Measurements from ENCODE around the gene PDZD2.

PDZD2 gene

DNA sequence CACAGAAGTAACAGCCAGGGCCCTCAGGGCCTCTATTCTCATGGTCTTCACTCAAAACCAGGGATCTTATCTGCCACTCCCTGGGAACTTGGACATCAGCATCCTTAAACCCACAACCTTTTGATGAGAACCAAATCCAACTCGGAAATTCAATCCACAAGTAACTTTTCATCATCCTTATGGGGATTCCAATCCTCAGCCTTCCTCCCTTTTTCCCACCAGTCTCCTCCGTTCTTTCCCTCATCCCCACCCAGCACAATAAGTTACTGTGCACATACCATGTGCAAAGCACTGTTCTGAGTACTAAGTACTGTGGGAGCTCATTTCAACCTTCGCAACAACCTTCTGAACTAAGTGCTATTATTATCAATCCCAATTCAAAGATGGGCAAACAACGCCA lies 518.1 kb downstream of the PDZD2 start:
- DNase-seq: no peak

DNA sequence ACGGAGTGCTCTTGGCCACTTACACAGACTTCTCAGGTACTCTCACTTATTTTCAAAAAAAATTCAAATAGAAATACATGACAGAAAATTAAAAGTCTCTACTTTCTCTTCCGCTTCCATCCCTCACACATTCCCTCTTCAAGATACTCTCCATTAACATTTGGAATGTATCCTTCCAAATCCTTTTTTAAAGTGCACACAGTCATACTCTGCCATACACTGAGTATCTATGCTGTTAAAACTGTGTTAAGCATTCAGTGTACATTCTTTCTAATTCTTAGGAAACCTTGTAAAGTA lies 519.7 kb downstream of the PDZD2 start:
- no peak for DNase-seq

DNA sequence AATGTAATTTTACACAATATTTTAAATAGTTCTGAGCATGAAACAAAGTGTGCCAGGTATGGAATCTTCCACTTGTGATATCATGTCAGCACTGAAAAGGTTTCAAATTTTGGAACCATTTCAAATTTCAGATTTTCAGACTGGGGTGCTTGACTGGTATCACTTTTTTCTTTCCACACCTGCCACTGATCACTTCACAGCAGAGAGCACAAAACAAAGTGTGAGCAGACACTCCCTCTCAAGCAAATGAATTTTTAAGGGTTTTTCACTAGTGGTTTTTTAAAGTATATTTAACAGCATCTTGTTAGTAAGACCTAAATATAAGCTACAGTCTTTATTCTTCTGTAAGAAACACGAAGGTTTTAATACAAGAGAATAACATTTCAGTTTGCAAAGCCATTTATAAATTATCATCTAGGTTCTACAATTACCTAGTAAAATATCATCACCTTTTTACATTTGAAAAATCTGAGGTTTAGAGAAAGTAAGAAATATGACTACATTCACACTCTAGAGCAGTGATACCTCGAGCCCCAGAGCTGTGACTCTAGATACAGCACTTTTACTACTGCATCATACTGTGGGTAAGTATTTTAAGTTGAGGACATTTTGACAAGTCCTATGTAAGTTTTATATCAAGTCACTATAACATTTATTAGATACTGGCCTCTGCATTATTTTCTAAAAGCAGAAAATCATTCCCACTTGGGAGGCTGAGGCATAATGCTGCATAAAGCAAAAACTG lies 520.6 kb downstream of the PDZD2 start:
- no peak for DNase-seq

DNA sequence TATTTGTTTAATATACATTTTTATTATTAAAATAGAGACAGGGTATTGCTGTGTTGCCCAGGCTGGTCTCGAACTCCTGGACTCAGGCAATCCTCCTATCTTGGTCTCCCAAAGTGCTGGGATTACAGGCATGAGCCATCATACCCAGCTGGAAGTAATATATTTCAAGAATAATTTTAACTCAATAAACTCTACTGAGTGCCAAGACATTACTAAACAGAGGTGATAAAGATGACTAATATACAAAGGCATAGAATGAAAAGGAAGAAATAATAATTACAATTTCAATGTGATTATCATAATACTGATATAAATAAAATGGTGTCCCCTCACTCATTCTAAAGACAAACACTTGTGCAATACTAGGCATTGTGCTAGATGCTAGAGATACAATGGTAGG lies 521.3 kb downstream of the PDZD2 start:
- DNase-seq: no peak

All from NCI-H748 treated with DMSO at 0.1 percent for 48 hours (cell line).